Forelimb muscle (tissue), 1 donor: ENCODE data around the gene CKAP4. TPM values are rescaled to one million over a fixed set of nuclear protein-coding genes. Genes with fewer than 3 reads are reported as not detected.
"Not testable (repeated sequence)": the region's sequence is repeated elsewhere in the genome, so short reads cannot be mapped to it uniquely, and the experiment has no call there.

Source experiments
- DNase-seq: peaks from one replicate; pipeline ENCODE4 v3.0.0-alpha.2; 2013; ENCODE audit warnings: low read depth
- polyA plus RNA-seq: library from polyadenylated mRNA; unstranded; fragments of 120-200 nt; gene quantifications from one replicate; pipeline ENCODE4 v1.2.1, GENCODE V29; 2013; ENCODE audit not compliant: insufficient read length

Gene CKAP4, protein sequence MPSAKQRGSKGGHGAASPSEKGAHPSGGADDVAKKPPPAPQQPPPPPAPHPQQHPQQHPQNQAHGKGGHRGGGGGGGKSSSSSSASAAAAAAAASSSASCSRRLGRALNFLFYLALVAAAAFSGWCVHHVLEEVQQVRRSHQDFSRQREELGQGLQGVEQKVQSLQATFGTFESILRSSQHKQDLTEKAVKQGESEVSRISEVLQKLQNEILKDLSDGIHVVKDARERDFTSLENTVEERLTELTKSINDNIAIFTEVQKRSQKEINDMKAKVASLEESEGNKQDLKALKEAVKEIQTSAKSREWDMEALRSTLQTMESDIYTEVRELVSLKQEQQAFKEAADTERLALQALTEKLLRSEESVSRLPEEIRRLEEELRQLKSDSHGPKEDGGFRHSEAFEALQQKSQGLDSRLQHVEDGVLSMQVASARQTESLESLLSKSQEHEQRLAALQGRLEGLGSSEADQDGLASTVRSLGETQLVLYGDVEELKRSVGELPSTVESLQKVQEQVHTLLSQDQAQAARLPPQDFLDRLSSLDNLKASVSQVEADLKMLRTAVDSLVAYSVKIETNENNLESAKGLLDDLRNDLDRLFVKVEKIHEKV
- 73.5 TPM for polyA plus RNA-seq

DNA sequence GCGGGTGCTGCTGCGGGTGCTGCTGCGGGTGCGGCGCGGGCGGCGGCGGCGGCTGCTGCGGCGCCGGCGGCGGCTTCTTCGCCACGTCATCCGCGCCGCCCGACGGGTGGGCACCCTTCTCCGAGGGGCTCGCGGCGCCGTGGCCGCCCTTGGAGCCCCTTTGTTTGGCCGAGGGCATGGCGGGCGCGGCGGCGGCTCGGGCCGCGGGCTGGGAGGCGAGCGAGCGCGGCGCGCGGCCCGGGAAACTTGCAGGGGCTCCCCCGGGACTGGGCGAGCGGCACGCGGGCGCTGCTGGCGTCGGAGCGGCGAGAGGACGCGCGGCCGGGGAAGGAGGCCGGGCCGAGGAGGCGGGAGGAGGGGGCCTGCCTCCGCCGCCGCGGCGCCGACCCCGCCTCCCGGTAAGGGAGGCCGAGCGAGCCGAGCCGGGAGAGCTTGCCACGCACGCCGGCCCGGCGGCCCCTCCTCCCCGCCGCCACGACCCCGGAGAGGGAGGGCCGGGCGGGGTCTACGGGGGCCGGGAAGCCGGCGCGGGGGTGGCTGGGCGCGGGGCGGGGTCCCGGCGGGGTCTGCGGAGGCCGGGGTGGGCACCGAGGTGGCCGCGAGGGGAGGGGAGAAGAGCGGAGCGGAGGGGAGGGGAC, at the start of gene CKAP4:
CKAP4 (minus strand) TSS at position 347 of the 638 bp plus-strand sequence; CDS start at position 178, 169 bp downstream.
- DNase-seq: no peak

DNA sequence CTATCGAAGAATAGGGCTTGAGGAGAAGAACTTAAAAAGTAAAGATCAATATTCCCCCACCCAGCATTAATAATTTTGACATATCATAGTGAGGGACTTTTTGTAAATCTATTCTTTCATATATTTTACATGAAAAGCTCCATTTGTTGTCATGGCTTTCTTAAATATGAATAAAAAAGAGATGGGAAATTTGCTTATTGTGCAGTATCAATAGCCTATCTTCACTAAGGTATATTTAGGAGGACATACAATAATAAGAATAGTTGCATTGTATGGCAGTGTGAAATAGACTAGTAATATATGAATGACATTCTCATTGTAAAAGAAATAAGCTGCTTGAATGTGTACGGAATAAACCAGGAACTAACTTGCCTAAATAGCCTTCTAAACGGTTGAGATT, 49.3 kb upstream of the CKAP4 start:
- no peak for DNase-seq

DNA sequence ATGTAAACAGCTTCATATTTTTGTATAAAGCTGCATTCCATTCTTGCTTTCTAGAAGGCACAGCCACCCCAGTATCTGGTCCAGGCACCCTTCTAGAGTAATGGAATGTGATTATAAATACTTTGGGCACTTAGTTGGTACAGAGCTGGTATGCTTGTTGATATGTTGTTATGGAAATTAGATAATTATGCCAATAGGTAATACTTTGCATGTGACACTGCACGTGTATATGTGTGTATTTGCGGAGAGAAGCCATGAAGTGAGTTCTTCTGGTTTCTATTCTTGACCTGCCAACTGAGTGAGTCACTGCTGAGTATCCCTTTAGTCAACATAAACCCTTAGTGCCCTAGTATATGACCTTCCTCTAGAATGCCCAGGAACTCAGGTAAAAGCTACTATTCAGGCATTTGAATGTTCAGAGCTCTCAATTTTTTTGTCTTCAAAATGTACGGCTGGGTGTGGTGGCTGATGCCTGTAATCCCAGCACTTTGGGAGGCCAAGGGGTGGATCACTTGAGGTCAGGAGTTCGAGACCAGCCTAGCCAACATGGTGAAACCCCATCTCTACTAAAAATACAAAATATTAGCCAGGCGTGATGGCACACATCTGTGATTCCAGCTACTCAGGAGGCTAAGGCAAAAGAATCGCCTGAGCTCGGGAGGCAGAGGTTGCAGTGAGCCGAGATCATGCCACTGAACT, 48.5 kb upstream of the CKAP4 start:
- DNase-seq: no peak

- DNase-seq: no peak
These were observed 44.5 kb upstream of the CKAP4 start for GRCh38 chr12:106292339-106292738.

GRCh38 chr12:106291342-106291741, 43.5 kb upstream of the CKAP4 start:
- no peak for DNase-seq

DNA sequence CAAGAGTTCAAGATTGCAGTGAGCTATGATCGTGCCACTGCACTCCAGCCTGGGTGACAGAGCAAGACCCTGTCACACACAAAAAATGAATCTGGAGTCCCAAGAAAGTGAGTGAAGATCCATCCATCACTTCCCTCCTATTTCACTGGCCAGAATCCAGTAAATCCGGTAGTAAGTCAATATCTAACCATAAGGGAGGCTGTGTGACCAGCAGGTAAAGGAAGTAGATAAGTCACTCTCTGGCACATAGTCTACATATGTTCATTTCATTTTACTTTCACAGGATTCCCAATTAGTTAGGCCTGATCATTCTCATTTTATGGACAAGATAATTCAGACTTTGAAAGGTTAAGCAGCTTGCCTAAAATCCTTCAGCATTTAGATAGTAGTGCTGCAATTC, 42.8 kb upstream of the CKAP4 start:
- DNase-seq: no peak

GRCh38 chr12:106289196-106289681, 41.4 kb upstream of the CKAP4 start:
- no peak for DNase-seq

- no peak for DNase-seq
These were observed 40.8 kb upstream of the CKAP4 start for GRCh38 chr12:106288494-106289195.

DNA sequence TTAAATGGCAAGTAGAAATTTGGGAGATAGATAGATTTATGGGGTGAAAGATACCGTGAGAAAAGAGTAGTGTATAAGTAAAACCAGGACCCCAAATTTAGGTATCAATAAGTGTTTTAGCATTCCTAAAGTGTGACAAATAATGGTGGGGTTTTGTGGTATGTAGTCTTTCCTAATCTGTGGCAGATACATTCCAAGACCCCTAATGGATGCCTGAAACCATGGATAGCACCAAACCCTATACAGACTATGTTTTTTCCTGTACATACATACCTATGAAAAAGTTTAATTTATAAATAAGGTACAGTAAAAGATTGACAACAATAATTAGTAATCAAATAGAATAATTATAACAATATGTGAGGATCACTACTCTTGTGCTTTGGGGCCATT, 40.3 kb upstream of the CKAP4 start:
- no peak for DNase-seq

GRCh38 chr12:106287364-106287763, 39.5 kb upstream of the CKAP4 start:
- no peak for DNase-seq

DNA sequence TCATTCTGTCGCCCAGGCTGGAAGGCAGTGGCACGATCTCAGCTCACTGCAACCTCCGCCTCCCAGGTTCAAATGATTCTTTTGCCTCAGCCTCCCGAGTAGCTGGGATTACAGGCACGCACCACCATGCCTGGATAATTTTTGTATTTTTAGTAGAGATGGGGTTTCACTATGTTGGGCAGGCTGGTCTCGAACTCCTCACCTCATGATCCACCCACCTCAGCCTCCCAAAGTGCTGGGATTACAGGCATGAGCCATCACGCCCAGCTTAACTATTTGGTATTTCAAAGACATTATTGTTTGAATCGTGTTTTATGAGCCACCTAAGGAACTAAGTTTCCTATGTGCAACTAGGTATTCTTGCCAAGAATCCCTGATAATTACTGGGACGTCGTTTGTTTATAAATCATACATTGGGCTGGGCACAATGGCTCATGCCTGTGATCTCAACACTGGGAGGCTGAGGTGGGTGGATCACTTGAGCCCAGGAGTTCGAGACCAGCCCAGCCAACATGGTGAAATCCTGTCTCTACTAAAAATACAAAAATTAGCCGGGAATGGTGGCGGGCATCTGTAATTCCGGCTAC, 38.8 kb upstream of the CKAP4 start:
- DNase-seq: not testable (repeated sequence)

DNA sequence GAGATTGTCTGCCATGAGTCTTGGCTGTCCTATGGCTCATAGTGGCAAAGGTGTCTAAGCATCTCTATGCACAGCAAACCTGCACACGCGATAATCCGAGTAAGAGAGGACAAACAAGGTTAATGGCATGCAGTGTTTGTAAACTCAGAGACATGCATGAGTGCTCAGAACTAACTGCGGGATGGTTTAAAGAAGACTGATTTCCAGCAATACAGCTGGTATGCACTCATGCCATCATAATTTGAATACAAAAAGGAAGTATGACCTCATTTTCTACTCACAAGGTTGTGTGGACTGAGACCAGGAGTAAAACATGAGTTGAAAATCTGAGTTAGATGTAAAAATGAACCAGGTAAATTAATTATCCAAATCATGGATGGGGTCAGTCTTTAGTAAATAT, 38.2 kb upstream of the CKAP4 start:
- no peak for DNase-seq

DNA sequence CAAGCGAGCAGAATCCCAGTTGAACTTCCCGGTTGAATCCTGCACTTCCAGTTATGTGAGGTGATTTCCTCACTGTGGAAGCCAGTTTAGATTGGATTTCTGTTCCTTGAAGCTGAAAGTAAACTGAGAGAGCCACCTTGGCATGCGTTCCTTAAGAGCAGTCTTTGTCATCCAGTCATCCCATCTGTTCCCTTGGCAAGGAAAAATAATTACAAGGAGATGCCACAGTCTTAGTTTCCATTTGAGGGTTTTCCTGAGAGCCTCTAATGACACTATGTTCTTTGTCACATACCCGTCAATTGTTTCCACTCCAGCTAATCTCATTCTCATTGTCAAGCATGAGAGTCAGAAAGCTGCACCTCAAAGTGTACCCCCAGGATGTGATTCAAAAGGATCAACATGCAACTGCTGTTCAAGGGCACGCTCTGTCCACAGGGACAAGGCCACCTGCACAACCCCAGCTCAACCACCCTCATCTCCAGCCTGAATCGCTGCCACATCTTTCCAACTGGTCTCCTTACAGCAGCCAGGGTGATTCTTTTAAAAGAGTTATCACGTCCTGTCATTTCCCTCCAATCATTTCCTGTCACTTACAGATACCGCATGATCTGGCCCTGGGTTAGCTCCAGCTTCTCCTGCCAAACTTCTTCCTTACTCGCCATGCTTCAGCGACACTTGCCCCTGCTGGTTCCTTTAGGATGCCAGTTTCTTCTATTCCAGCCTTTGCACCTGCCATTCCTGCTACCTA, 36.7 kb upstream of the CKAP4 start:
- no peak for DNase-seq

GRCh38 chr12:106282457-106283097, 34.8 kb upstream of the CKAP4 start:
- DNase-seq: no peak

DNA sequence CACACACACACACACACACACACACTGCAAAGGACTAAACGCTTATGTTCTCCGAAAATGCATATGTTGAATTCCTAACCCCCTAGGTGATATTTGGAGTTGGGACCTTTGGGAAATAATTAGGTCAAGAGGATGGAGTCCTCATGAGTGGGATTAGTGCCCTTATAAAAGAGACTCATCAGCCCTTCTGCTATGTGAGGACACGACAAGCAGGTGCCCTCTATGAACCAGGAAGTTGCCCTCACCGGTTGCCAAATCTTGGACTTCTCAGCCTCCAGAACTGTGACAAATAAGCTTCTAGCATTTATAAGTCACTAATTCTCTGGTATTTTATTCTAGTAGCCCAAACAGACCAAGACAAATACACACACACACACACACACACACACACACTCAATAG, 34.0 kb upstream of the CKAP4 start:
- no peak for DNase-seq

DNA sequence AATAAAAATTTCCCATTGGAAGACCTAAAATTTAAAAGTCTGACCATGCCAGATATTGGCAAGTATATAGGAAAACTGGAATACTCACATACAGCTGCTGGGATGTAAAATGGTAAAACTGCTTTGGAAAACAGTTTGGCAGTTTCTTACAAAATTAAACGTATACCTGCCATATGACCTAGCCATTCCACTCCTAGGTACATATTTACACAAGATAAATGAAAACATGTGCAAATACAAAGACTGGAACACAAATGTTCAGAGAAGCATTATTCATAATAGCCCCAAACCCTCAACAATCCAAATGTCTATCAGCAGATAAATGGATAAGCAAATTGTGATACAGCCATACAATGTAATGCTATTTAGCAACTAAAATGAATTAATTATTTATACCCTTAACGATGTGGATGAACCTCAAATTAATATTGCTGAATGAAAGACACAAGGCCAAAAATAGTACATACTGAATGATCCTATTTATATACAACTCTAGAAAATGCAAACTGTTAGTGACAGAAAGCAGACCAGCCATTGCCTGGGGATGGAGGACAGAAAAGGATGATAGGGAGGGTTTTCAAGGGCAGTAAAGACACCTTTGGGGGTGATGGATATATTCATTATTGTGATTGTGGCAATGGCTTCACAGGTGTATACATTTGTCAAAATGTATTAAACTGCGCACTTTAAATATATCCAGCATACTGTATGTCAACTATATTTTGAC, 33.4 kb upstream of the CKAP4 start:
- no peak for DNase-seq

DNA sequence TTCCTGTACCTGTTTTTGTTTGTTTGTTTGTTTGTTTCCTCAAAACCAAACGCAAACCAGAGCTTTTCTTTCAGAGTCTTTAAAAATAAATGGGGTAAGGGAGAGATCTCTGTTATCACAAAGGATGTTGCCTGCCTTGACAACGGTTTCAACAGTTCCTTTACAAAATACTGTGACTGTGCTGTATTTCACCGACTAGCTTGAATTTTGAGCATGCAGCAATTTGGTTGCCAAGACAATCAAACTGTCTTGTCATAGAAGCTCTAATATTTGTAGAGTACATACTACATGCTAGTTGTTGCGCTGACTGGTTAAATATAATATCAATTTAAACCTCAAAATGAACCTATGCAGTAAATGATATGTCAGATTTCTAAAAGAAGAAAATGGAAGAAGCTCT, 32.3 kb upstream of the CKAP4 start:
- no peak for DNase-seq

DNA sequence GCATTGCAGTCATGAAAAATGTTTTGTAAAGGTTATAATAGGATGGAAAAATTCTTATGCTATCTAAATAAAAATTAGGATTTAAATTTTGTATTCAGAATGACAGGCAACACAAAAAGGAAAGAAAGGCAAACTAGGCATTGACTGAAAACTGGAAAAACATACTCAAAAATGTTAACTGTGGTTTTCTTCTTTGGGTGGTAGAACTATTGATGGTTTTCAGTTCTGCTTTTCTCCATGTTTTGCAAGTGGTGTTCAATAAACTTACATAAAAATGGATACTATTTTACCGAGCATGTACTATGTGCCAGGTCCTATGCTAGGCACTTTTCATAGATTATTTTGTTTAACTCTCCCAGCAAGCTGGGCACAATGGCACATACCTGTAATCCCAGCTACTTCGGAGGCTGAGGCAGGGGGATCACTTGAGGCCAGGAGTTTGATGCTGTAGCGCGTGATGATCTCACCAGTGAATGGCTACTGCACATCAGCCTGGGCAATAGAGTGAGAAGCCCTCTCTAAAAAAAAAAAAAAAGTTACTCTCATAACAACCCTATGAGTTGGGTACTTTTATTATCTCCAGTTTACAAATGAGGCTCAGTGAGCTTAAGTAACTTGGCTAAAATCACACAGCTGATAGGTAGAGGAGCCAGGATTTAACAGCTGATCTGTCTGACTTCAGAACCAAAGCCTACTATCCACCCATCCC, 28.4 kb upstream of the CKAP4 start:
- no peak for DNase-seq

GRCh38 chr12:106275458-106275857, 27.6 kb upstream of the CKAP4 start:
- DNase-seq: no peak
